HEK293 (cell line): ENCODE results near the gene LY6G6F.
A peak's percentile ranks its signal among the peaks of the same experiment; 100 is the strongest.

Experiments used
- BCL11A ChIP-seq: fragments of 450-650 bp; formaldehyde crosslinking; IDR thresholded peaks from 2 replicates; pipeline ENCODE4 v1.5.1; 2016; ENCODE audit warnings: low read depth, missing biosample characterization, missing genetic modification characterization
- HOXD13 ChIP-seq: sonication (generic); formaldehyde crosslinking; IDR thresholded peaks from 2 replicates; pipeline ENCODE4 v1.8.0; 2022; ENCODE audit warnings: missing genetic modification reagents, borderline replicate concordance
- MYNN ChIP-seq: fragments of 450-650 bp; formaldehyde crosslinking; IDR thresholded peaks from 2 replicates; pipeline ENCODE4 v1.5.1; 2016; ENCODE audit warnings: missing biosample characterization, missing genetic modification characterization, borderline replicate concordance
- MZF1 ChIP-seq: fragments of 450-650 bp; formaldehyde crosslinking; IDR thresholded peaks from 2 replicates; pipeline ENCODE4 v1.5.1; 2017; ENCODE audit warnings: missing biosample characterization, missing genetic modification characterization, borderline replicate concordance
- PRDM1 ChIP-seq: fragments of 450-650 bp; formaldehyde crosslinking; IDR thresholded peaks from 2 replicates; pipeline ENCODE4; 2016; ENCODE audit warnings: missing biosample characterization, missing genetic modification characterization
- SP7 ChIP-seq: fragments of 450-650 bp; formaldehyde crosslinking; IDR thresholded peaks from 2 replicates; pipeline ENCODE4 v1.5.1; 2016; ENCODE audit warnings: missing biosample characterization, missing genetic modification characterization
- WT1 ChIP-seq: fragments of 450-650 bp; formaldehyde crosslinking; IDR thresholded peaks from 2 replicates; pipeline ENCODE4 v1.5.1; 2016; ENCODE audit warnings: missing biosample characterization, missing genetic modification characterization
- YY2 ChIP-seq: fragments of 450-650 bp; formaldehyde crosslinking; IDR thresholded peaks from 2 replicates; pipeline ENCODE4 v1.5.1; 2016; ENCODE audit warnings: missing biosample characterization, missing genetic modification characterization
- ZBTB21 ChIP-seq: fragments of 450-650 bp; formaldehyde crosslinking; IDR thresholded peaks from 2 replicates; pipeline ENCODE4 v1.5.1; 2017; ENCODE audit warnings: missing biosample characterization, missing genetic modification characterization
- ZNF10 ChIP-seq: fragments of 450-650 bp; formaldehyde crosslinking; IDR thresholded peaks from 2 replicates; pipeline ENCODE4 v1.5.1; 2017; ENCODE audit warnings: missing biosample characterization, missing genetic modification characterization
- ZNF140 ChIP-seq: fragments of 450-650 bp; formaldehyde crosslinking; IDR thresholded peaks from 2 replicates; pipeline ENCODE4 v1.5.1; 2016; ENCODE audit warnings: missing biosample characterization, missing genetic modification characterization
- ZNF248 ChIP-seq: fragments of 450-650 bp; formaldehyde crosslinking; IDR thresholded peaks from 2 replicates; pipeline ENCODE4 v1.5.1; 2017; ENCODE audit warnings: missing biosample characterization, missing genetic modification characterization
- ZNF302 ChIP-seq: fragments of 450-650 bp; formaldehyde crosslinking; IDR thresholded peaks from 2 replicates; pipeline ENCODE4 v1.5.1; 2016; ENCODE audit warnings: missing biosample characterization, missing genetic modification characterization, low read depth
- ZNF37A ChIP-seq: fragments of 450-650 bp; IDR thresholded peaks from 2 replicates; pipeline ENCODE4 v1.5.1; 2018; ENCODE audit warnings: missing biosample characterization, missing genetic modification characterization
- ZNF549 ChIP-seq: fragments of 450-650 bp; IDR thresholded peaks from 2 replicates; pipeline ENCODE4 v1.5.1; 2018; ENCODE audit warnings: missing biosample characterization, missing genetic modification characterization, mild to moderate bottlenecking, inconsistent platforms, moderate library complexity
- ZNF777 ChIP-seq: fragments of 450-650 bp; formaldehyde crosslinking; IDR thresholded peaks from 2 replicates; pipeline ENCODE4 v1.5.1; 2017; ENCODE audit warnings: missing biosample characterization, missing genetic modification characterization, borderline replicate concordance
- TF ChIP-seq, protein P1 (sequence below): fragments of 450-650 bp; formaldehyde crosslinking; conservative IDR thresholded peaks from 2 replicates; pipeline ENCODE4 v1.5.1; 2016; ENCODE audit warnings: low read depth, missing biosample characterization, missing genetic modification characterization
- TF ChIP-seq, protein P2 (sequence below): fragments of 450-650 bp; formaldehyde crosslinking; IDR thresholded peaks from 2 replicates; pipeline ENCODE4 v1.5.1; 2016; ENCODE audit warnings: missing biosample characterization, missing genetic modification characterization
- TF ChIP-seq, protein P3 (sequence below): fragments of 450-650 bp; formaldehyde crosslinking; IDR thresholded peaks from 2 replicates; pipeline ENCODE4 v1.5.1; 2016; ENCODE audit warnings: missing biosample characterization, missing genetic modification characterization
- TF ChIP-seq, protein P4 (sequence below): fragments of 450-650 bp; formaldehyde crosslinking; optimal IDR thresholded peaks from 2 replicates; pipeline ENCODE3; 2016; ENCODE audit warnings: missing biosample characterization, mild to moderate bottlenecking, missing genetic modification characterization
- TF ChIP-seq, protein P5 (sequence below): fragments of 450-650 bp; formaldehyde crosslinking; IDR thresholded peaks from 2 replicates; pipeline ENCODE4 v1.5.1; 2016; ENCODE audit warnings: missing biosample characterization, missing genetic modification characterization
- TF ChIP-seq, protein P6 (sequence below): fragments of 450-650 bp; formaldehyde crosslinking; IDR thresholded peaks from 2 replicates; pipeline ENCODE4 v1.5.1; 2016; ENCODE audit warnings: missing biosample characterization, missing genetic modification characterization
- TF ChIP-seq, protein P7 (sequence below): IDR thresholded peaks from 2 replicates; pipeline ENCODE4 v1.6.1; 2011; ENCODE audit warnings: mild to moderate bottlenecking, low read depth, low read length, borderline replicate concordance

LY6G6F gene

DNA sequence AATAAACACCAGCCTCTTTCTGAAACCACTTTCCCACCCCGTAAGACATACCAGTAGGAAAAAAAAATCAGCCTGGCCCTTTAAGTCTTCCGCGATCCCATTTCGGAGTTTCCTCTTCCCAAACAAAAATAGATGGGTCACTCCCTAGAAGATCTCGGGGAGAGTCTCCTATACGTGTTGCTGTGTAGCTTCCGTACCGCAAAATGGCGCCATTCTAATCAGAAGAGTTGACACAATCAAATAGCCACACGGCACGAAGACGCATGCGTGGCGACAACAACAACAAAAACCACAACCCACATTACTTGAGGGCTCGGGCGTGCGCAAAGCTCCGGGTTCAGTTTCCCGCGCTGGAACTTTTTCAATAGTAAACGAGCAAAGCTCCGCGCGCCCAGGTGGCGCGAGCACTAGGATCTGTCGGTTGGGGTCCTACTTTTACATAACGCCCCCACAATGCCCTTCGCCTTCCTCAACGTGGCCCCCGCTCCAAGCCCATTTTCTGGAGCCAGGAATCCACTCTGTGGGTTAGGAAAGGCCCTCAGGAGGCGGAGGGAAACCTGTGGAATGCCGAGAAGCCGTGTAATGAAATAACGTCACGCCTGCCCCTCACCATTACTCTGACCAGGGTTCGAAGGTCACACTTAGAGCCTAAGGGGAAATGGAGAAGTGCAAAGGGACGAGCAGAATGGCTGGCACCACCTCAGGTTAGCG lies 41.7 kb upstream of the LY6G6F start, which contains the start of gene GPANK1 (continued):
- TF ChIP-seq ZNF302, result no peak
- TF ChIP-seq HOXD13 (CRISPR knock-in tag), result no peak
- 0 out of 2 replicates have a peak, but pooled peaks have one; percentile 37 for TF ChIP-seq BCL11A
- TF ChIP-seq SP7 (tag by site-specific recombination), result 0 out of 2 replicates have a peak, but pooled peaks have one; percentile 12
- TF ChIP-seq MYNN (tag by site-specific recombination), result 0 out of 2 replicates have a peak, but pooled peaks have one; percentile 35
- no peak for TF ChIP-seq ZNF248 (tag by site-specific recombination)
- no peak; the same call in 1 of the 2 replicates for TF ChIP-seq ZNF10
- TF ChIP-seq, protein P1, sequence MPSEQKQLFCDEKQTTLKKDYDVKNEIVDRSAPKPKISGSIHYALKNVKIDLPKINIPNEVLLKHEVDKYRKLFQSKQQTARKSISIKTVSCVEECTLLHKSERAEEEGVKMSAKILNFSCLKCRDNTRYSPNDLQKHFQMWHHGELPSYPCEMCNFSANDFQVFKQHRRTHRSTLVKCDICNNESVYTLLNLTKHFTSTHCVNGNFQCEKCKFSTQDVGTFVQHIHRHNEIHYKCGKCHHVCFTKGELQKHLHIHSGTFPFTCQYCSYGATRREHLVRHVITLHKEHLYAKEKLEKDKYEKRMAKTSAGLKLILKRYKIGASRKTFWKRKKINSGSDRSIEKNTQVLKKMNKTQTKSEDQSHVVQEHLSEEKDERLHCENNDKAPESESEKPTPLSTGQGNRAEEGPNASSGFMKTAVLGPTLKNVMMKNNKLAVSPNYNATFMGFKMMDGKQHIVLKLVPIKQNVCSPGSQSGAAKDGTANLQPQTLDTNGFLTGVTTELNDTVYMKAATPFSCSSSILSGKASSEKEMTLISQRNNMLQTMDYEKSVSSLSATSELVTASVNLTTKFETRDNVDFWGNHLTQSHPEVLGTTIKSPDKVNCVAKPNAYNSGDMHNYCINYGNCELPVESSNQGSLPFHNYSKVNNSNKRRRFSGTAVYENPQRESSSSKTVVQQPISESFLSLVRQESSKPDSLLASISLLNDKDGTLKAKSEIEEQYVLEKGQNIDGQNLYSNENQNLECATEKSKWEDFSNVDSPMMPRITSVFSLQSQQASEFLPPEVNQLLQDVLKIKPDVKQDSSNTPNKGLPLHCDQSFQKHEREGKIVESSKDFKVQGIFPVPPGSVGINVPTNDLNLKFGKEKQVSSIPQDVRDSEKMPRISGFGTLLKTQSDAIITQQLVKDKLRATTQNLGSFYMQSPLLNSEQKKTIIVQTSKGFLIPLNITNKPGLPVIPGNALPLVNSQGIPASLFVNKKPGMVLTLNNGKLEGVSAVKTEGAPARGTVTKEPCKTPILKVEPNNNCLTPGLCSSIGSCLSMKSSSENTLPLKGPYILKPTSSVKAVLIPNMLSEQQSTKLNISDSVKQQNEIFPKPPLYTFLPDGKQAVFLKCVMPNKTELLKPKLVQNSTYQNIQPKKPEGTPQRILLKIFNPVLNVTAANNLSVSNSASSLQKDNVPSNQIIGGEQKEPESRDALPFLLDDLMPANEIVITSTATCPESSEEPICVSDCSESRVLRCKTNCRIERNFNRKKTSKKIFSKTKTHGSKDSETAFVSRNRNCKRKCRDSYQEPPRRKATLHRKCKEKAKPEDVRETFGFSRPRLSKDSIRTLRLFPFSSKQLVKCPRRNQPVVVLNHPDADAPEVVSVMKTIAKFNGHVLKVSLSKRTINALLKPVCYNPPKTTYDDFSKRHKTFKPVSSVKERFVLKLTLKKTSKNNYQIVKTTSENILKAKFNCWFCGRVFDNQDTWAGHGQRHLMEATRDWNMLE (tag by site-specific recombination), result no peak
- TF ChIP-seq, protein P2, sequence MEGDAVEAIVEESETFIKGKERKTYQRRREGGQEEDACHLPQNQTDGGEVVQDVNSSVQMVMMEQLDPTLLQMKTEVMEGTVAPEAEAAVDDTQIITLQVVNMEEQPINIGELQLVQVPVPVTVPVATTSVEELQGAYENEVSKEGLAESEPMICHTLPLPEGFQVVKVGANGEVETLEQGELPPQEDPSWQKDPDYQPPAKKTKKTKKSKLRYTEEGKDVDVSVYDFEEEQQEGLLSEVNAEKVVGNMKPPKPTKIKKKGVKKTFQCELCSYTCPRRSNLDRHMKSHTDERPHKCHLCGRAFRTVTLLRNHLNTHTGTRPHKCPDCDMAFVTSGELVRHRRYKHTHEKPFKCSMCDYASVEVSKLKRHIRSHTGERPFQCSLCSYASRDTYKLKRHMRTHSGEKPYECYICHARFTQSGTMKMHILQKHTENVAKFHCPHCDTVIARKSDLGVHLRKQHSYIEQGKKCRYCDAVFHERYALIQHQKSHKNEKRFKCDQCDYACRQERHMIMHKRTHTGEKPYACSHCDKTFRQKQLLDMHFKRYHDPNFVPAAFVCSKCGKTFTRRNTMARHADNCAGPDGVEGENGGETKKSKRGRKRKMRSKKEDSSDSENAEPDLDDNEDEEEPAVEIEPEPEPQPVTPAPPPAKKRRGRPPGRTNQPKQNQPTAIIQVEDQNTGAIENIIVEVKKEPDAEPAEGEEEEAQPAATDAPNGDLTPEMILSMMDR, result no peak; the same call in 1 of the 2 replicates
- TF ChIP-seq, protein P3, sequence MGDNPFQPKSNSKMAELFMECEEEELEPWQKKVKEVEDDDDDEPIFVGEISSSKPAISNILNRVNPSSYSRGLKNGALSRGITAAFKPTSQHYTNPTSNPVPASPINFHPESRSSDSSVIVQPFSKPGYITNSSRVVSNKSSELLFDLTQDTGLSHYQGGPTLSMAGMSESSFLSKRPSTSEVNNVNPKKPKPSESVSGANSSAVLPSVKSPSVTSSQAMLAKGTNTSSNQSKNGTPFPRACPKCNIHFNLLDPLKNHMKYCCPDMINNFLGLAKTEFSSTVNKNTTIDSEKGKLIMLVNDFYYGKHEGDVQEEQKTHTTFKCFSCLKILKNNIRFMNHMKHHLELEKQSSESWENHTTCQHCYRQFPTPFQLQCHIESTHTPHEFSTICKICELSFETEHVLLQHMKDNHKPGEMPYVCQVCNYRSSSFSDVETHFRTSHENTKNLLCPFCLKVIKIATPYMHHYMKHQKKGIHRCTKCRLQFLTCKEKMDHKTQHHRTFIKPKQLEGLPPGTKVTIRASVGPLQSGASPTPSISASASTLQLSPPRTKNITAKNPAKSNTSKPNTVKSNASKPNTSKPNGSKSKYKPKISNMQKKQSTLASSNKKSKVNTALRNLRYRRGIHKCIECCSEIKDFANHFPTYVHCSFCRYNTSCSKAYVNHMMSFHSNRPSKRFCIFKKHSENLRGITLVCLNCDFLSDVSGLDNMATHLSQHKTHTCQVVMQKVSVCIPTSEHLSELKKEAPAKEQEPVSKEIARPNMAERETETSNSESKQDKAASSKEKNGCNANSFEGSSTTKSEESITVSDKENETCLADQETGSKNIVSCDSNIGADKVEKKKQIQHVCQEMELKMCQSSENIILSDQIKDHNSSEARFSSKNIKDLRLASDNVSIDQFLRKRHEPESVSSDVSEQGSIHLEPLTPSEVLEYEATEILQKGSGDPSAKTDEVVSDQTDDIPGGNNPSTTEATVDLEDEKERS, result no peak
- no peak for TF ChIP-seq ZNF37A
- TF ChIP-seq WT1 (tag by site-specific recombination), result peak; percentile 78
- TF ChIP-seq YY2 (tag by site-specific recombination), result no peak
- TF ChIP-seq, protein P4, sequence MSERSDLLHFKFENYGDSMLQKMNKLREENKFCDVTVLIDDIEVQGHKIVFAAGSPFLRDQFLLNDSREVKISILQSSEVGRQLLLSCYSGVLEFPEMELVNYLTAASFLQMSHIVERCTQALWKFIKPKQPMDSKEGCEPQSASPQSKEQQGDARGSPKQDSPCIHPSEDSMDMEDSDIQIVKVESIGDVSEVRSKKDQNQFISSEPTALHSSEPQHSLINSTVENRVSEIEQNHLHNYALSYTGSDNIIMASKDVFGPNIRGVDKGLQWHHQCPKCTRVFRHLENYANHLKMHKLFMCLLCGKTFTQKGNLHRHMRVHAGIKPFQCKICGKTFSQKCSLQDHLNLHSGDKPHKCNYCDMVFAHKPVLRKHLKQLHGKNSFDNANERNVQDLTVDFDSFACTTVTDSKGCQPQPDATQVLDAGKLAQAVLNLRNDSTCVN (tag by site-specific recombination), result peak; percentile 87
- TF ChIP-seq ZNF777 (tag by site-specific recombination), result no peak
- TF ChIP-seq PRDM1, result no peak
- TF ChIP-seq, protein P5, sequence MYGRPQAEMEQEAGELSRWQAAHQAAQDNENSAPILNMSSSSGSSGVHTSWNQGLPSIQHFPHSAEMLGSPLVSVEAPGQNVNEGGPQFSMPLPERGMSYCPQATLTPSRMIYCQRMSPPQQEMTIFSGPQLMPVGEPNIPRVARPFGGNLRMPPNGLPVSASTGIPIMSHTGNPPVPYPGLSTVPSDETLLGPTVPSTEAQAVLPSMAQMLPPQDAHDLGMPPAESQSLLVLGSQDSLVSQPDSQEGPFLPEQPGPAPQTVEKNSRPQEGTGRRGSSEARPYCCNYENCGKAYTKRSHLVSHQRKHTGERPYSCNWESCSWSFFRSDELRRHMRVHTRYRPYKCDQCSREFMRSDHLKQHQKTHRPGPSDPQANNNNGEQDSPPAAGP (tag by site-specific recombination), result 0 out of 2 replicates have a peak, but pooled peaks have one; percentile 33
- TF ChIP-seq MZF1, result no peak
- no peak for TF ChIP-seq ZNF549 (tag by site-specific recombination)
- TF ChIP-seq ZBTB21 (tag by site-specific recombination), result peak; percentile 66
- no peak; the same call in 1 of the 2 replicates for TF ChIP-seq ZNF140 (tag by site-specific recombination)
- TF ChIP-seq, protein P6, sequence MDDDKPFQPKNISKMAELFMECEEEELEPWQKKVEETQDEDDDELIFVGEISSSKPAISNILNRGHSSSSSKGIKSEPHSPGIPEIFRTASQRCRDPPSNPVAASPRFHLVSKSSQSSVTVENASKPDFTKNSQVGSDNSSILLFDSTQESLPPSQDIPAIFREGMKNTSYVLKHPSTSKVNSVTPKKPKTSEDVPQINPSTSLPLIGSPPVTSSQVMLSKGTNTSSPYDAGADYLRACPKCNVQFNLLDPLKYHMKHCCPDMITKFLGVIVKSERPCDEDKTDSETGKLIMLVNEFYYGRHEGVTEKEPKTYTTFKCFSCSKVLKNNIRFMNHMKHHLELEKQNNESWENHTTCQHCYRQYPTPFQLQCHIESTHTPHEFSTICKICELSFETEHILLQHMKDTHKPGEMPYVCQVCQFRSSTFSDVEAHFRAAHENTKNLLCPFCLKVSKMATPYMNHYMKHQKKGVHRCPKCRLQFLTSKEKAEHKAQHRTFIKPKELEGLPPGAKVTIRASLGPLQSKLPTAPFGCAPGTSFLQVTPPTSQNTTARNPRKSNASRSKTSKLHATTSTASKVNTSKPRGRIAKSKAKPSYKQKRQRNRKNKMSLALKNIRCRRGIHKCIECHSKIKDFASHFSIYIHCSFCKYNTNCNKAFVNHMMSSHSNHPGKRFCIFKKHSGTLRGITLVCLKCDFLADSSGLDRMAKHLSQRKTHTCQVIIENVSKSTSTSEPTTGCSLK (tag by site-specific recombination), result no peak
- TF ChIP-seq, protein P7, sequence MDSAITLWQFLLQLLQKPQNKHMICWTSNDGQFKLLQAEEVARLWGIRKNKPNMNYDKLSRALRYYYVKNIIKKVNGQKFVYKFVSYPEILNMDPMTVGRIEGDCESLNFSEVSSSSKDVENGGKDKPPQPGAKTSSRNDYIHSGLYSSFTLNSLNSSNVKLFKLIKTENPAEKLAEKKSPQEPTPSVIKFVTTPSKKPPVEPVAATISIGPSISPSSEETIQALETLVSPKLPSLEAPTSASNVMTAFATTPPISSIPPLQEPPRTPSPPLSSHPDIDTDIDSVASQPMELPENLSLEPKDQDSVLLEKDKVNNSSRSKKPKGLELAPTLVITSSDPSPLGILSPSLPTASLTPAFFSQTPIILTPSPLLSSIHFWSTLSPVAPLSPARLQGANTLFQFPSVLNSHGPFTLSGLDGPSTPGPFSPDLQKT, result no peak
